Mammary epithelial cell (primary cell): ENCODE data around the gene NTRK1.

Experiments used
- CTCF ChIP-seq, 2 donors: IDR thresholded peaks in 1 of 2; conservative IDR thresholded peaks in 1 of 2; 2 replicates each; pipeline ENCODE4 v1.5.1; 2011 to 2012; ENCODE audit warnings: inconsistent platforms in 2 of 2, low read length in 2 of 2, mild to moderate bottlenecking in 2 of 2, control low read depth in 1 of 2, low read depth in 1 of 2; ENCODE audit not compliant: insufficient read depth in 1 of 2; ENCODE audit errors: extremely low read depth in 1 of 2
- EZH2 ChIP-seq: IDR thresholded peaks from 2 replicates; pipeline ENCODE4 v1.6.1; 2012; ENCODE audit warnings: low read length, inconsistent platforms, borderline replicate concordance

DNA sequence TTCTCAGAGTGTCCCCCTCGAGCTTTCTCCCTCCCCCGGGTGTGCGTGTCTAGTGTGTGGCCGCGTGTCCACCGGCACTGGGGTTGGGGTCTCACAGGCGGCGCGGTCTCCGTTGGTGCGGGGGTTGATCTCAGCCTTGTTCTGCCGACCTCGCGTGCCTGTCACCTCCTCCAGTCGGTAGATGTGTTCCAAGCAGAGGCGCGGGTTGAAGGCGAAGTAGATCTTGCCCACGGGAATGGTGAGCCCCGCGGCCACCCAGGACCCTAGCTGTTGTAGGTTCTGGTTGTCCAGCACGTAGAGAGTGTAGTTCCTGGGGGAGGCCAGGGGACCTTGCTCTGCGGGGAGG lies 11.5 kb upstream of the NTRK1 start:
- TF ChIP-seq CTCF (conservative IDR thresholded peaks at IDR 0.05 in 1 of 2, IDR thresholded peaks at IDR 0.05 in 1 of 2; ENCODE audit: extremely low read depth in 1 of 2, insufficient read depth in 1 of 2, low read depth in 1 of 2, low read length in 2 of 2) (no peak), EZH2 (no peak)
